COLO668 (cell line): Measurements from ENCODE around the gene PHACTR3.

Experiments
- DNase-seq: peaks from one replicate; lab custom pipeline; 2025; ENCODE audit not compliant: unreplicated experiment; lab: John Stamatoyannopoulos, UW

PHACTR3 gene

DNA sequence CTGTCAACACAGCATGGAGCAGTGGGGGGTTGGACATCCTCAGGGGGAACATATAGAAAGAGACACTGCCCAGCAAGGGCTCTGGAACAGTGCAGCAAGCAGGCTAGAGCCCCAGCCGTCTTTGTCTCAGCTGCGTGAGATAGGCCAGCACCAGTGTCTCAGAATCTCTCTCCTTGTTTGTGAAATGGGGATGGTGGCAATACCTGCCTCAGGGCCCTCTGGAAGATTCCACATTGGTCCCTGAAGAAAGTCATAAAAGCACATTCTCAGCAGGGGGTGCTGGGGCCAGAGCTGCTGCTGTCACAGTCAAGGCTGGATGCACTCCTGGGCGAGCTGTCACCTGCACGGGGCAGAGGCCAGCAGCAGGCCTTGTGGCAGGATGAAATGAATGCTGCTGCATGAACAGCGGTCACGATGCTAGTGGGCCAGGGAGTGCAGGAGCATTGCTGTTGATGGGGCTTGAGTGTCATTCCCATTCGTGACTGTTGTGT lies 207.4 kb downstream of the PHACTR3 start:
- peak; percentile 21 for DNase-seq

DNA sequence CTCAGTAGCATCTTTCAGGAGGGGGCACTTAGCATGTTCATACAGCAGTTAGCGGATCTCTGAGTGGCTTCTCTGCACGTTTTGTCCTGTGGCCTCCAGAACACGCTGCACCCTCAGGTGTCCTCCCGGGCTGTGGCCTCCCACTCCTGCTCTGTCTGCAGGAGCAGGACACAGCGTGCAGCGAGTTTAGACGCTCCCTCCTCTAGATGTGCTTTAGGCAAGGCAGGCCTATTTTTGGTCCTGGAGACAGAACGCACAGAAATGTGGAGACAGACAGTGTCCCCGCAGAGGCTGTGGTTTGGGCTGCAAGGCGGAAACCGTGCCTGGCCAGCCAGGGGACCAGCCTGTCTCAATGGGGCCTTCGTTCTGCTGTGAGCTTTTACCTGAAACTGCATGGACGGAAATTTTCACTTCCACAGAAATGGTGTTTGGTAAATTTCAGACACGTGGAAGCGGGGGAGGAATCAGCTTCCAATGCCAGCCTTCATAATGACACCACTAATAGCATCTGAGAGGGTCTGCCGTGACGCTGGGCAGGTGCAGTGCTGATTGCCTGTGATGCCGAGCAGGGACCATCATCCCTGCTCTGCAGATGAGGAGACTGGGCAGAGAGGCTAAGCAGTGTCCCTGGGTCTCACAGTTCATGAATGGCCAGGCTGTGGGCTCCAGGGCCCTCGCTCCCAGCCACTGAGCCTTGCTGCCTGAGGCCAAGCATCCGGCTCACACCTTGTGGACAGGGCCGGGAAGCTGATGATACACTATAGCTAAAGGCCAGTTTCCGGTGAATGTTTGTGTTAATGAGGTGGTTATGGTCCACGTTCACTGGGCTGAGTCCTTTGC lies 208.2 kb downstream of the PHACTR3 start:
- DNase-seq: no peak

DNA sequence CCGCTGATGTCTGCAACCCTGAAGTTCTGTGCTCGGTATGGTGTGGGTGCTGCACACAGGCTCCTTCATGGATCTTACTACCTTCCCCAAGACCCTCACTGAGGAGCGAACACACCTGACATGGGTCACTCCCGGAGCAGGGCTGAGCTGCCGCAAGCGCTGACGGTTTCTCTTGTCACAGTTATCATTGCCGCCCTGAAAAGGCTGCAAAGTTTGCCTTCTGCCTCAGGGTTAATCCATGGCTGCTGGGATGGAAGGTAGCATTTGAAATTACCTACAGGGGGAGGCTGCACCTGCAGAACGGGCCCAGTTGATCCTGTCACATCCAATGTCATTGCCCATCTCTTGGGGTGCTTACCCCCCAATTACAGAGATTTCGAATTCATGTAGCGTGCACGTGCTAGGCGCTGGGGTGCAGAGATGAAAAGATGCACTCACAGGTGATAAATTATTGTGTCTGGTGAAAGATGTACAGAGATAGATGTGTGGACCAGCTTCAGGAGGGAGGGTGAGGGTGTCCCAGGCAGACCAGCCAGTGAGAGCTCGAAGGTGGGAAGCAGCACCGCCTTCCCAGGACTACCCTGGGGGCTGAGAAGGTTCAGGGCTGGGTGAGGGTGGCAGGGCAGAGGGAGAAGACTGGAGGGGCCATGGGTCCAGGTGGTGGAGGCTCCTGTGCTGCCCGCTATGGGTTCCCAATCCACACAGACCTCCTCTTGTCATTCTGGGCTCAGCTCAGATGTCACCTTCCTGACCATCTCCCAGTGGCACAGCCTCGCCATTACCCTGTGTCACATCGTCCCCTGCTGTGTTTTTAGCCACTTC lies 209.0 kb downstream of the PHACTR3 start:
- DNase-seq: no peak

DNA sequence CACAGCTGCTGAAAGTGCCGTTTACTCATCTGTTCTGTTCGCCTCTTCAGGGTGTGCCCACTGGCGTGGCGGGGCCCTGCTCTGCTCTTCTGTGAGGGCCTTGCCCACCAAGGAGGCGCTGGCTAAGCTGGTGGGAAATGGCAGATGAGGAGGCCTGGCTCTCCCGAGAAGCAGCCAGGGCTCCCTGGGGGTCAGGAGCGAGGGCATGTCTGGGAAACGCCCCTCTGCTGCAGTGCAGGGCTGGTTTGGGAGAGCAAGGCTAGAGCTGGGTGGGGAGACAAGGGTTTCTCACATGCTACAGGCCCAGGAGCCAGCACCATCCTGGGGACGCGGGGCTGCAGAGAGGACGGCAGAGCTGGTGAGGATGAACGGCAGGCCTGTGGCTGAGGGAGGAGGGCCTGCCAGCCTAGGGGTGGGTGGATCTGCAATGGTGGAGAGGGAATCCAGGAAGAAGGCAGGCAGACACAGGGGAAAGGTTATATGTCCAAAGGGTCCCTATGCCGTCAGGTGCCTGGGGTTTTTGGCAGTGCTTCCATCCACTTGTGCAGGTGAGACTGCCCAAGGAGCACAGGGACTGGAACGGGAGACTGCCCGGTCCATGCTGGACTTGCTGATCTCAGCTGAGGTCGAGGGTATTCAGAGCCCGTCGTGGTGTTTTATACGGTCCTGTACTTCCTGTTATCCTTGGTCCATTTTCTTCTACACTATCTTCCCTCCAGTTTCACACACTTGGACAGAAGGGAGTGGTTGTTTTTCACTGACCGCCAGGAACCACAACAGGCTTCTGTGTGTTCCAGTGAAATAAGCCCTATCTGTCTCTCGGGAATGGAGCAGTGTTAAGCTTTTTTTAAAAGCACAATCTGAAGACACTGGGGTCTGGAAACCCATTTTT lies 209.9 kb downstream of the PHACTR3 start:
- DNase-seq: no peak

DNA sequence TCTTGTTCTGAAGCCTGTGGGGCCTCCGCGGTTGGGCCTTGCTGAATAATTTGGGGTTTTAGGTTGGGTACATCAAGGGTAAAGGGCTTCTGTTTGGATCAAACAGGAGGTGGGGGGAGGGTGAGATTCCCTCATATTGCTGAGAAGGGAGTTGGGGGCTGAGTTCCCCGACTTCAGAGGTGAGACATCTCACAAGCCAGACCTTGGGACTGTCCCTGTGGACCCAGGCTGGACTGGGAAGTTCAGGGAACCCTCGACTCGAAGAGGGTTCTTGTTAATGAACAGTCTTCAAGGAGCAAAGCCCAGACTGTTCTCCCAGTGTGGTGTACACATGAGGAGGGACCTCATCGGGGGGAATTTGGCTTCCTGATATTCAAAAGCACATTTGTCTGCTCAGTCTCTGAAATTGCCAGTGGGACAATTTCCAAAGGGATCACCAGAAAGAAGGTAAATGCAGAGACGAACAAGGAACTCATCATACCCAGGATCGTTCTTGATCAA lies 210.6 kb downstream of the PHACTR3 start:
- DNase-seq: no peak

DNA sequence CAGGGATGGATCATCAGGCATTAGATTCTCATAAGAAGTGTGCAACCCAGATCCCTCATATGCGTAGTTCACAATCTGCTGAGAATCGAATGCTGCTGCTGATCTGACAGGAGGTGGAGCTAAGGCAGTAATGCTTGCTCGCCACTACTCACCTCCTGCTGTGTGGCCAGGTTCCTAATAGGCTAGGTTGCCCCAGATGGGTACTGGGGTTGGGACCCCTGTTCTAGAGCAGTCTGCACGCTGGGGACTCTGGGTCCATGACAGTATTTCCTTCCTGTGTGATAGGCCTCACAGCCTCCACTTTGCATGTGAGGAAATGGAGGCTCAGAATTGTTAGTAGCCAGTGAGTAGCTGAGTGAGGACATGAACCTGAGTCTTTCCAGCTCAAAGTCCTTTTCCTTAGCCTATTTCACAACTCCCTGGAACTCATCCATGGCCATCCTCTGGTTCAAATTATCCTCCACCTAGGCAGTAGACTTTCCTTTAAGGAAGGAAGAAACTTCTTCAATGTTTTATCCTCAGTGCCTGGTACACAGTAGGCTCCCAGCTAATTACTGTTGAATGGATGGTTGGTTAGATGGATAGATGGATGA lies 211.9 kb downstream of the PHACTR3 start:
- DNase-seq: no peak

DNA sequence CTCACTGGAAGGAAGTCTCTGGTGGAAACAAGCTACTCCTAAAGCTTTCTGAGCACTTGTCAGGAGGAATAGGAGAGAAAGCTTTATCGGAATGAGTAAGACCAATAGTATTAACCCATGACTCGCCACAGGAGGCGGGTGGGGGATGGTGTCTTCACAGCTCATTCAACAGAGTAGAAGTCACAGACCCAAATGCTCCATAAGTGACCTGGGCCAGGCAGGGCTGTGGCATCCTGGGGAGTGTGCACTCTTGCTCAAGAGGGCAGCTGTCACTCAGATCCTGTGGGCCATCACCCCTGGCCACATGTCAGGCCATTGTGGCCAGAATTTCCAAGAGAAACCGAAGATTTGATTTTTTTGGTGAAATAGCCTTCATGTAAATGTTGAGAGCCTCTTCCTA lies 213.1 kb downstream of the PHACTR3 start:
- no peak for DNase-seq

DNA sequence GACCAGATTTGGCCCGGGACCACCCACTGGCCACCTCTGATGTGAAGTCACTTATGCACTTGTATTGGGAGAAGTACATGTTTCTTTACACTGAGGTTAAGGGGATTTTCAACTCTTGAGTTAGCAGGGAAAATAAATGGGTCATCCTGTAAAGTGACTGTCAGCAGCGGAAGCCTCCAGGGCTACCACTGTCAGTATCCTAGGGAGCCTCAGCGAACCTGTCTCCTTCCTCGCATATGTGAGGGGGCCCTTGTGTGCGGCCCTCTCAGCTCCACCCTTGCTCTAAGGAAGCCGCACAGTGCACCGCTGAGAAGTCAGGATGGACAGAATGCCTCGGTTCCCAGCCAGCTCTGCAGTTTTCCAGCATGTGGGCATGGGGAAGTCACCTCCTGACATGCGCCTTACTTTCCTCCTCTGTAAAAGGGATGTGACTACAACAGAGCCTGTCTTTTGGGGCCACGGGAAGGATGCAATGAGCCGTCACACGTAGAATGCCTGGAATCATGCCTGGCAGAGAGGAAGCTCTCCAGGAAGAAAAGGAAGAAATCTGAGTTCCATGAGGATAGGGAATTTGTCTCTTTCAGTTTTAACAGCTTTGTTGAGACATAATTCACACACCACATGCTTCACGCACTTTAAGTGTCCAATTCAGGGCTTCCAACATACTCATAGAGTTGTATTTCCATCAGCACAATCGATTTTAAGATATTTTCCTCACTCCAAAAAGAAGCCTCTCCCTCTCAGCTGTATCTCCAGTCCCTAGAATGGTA lies 213.7 kb downstream of the PHACTR3 start:
- no peak for DNase-seq

DNA sequence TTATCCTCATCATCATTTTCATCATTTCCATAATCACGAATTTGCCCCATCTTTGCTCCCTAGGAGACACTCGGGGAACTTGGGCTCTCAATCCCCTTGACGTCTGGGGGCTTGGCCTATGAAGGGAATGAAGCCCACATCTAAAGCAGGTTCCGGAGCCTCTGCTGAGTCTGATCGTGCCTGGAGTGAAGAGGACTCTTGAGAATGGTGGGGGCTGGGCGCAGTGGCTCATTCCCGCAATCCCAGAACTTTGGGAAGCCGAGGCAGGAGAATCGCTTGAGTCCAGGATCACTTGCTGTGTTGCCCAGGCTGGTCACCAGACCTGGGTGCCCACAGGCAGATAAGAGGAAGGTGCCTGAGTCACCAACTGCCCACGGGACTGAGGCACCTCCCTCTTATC lies 214.6 kb downstream of the PHACTR3 start:
- DNase-seq: no peak

DNA sequence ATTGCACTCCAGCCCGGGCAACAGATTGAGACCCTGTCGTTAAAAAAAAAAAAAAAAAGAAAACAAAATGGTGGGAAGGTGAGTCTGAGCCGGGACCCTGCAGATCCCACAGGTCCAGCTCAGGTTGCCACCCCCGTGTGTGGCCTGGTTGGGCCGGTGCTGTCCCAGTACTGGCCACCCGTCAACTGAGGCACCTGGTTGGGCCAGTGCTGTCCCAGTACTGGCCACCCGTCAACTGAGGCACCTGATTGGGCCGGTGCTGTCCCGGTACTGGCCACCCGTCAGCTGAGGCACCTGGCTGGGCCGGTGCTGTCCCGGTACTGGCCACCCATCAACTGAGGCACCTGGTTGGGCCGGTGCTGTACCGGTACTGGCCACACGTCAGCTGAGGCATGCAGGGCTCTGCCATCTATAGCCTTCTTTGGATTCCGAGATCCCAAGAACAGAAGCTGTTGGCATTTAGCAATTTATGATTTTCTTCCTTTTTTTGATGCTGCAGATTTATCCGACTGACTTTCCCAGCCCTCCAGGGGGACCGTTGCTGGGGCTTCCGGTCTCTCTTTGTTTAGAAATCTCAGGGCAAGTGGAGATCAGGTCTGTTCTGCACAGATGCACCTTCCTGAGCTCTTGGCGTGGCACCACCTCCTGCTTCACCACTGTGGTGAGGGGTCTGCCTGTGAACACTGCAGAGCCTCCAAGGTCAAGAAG lies 215.3 kb downstream of the PHACTR3 start:
- DNase-seq: no peak

DNA sequence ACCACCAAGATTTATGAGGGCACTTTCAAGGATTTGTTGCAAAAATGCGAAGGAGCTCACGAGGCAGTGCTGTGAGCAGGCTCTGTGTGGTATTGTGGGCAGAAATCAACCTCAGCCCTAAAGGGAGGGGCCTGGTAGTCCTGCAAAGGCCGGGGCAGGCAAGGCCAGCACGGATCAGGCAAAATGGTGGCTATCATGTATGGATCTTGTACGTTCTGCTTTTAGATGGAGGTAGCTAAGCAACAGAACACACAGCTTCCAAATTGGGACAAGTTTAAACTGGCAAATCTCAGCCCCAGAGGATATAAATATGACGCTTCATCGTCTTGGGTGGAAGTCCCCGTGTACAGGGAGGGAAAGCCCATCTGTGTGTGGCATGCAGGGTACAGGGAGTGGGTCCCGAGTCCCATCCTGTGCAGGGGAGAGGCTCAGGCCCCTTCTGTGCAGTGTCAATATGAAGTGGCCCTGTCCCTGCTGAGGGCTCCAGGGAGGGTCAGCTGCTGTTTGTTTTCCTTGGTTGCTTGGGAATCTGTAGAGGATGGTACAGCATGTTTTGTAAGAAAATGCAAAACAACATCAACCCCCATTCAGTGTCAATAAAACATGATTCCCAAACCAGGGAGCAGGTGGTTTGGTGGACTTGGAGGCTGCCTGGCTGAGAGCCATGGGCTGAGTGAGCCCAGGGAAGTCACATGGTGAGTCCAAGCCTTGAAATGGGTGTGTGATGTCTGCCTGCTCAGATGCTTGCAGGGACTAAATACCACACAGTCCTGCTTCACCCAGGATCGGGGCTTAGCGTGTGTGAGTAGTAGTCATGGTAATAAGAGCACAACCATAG lies 216.1 kb downstream of the PHACTR3 start:
- DNase-seq: peak; percentile 94

DNA sequence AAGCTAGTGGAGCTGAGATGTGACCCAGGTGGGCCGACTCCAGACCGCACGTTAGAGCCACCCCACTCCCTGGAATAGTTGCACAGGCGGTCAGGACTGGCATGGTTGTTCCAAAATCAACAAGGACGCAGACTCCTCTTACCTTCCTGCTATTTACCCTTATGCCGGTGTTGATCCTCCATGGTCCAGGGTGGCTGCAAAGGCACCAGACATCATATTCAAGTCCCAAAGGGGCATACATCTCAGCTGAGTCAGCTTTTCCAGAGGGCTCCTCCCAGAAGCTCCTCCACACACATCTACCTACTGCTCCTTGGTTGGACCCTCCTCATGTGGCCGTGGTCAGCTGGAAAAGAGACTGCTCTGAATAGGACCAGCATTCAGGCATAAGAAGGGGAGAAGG lies 216.9 kb downstream of the PHACTR3 start:
- DNase-seq: no peak

DNA sequence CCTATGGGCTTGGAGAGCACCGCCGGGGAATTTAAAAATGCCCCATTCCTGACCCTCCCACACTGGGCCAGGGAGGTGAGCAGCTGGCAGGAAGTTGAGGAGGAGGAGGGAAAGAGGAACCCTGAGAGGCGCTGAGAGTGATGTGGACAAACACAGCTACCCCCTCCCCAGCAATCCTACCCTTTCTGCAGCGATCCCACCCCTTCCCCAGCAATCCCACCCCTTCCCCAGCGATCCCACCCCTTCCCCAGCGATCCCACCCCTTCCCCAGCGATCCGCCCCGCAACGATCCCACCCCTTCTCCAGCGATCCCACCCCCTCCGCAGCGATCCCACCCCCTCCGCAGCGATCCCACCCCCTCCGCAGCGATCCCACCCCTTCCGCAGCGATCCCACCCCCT lies 217.4 kb downstream of the PHACTR3 start:
- peak; percentile 16 for DNase-seq

DNA sequence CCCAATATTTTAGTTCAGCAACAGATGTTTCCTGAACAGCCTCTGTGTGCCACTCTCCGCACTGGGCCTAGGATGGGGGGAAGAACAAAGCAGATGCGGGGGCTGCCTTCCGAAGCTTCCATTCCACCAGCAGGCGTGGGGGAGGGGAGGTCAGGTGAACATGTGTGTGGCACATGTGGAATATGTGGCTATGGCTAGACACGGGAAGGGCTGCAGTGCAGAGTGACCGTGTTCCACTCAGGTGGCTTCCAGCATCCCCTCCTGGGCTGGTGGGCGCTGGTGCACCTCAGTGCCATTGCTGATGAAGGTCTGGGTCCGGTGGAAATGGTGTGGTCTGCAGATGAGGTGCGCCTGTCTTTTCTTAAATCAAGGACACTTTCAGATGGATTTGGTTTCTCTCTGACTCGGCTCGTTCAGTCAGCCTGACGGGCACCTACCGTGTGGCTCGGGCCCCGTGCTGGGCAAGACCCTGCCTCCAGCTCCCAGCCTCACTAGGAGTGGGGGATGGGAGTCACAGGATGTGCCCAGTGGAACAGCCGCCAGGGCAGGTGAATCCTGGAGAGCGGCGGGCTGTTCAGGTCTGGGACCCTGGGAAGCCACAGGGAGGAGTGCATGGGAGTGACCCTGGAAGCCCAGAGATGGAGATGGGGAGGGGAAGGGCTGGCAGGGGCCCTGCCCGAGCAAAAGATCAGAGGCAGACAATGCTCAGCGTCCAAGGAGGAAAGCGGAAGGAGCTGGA lies 218.1 kb downstream of the PHACTR3 start:
- DNase-seq: no peak

DNA sequence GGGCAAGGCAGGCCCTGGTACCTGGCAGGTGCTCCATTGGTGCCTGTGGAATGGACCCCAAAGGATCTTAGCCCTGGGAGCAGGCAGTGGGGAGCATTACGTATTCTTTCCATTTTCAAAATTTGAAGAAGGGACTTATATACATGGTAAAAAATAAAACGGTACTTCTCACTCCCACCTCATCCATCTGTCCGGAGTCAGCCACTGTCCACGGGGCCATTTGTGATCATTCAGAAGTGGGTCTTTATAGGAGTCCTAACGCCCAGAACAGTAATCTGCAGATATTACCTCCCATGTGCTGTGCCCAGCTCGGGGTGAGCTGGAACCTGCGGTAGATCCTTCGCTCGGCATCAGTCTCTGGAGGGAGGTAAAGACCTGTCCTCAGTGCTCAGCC lies 218.7 kb downstream of the PHACTR3 start:
- no peak for DNase-seq

DNA sequence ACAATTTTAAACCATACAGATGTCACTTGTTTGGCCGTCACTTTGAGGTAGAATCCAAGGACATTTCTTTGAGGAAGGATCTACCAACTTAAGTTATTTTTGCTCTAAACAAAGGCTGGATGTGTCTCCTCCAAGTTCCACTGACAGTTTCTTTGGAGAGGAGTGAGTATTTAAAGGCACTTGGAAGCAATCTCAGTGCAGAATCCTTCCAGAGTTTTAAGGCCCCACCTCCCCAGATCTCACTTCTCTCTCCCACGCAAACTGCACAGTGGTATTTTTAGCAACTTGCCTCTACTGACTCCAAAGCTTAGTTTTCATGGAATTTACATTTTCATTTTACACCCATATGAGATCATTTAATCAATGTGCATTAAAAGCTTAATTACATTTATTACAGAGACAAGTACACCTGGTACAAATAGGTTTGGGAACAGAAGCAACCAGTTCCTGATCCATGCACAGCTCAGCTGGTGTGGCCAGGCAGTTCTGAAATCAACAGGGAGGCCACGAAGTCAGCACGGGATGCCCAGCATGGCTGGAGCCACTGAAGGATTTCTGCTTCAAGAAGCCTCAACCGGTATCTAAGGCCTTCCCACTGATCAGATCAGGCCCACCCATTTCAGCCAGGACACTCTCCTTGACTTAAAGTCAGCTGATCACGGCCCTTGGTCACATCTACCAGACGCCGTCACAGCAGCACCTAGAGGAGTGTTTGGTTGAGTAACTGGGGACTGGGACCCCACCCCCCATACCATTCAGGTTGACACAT lies 219.3 kb downstream of the PHACTR3 start:
- DNase-seq: no peak
